OCI-LY7 (cell line): Measurements from ENCODE around the gene TPH2. TPM values are rescaled to one million over a fixed set of nuclear protein-coding genes. Genes with fewer than 3 reads are reported as not detected.

Experiments
- BruUV-seq: library from RNA; stranded (reverse); fragments of 400-500 nt; replicated peaks from 2 replicates; lab custom pipeline; 2021; lab: Mats Ljungman, UMichigan
- CTCF ChIA-PET: fragments of 300-600 bp; sonication (Branson Sonifier 250); formaldehyde crosslinking; loops from one replicate; lab custom pipeline; 2022; ENCODE audit warnings: antibody characterized with exemption; ENCODE audit not compliant: unreplicated experiment; lab: Charles Lee
- POLR2A ChIA-PET: fragments of 300-600 bp; sonication (Branson Sonifier 250); formaldehyde crosslinking; loops from one replicate; lab custom pipeline; 2022; ENCODE audit warnings: antibody characterized with exemption; lab: Charles Lee
- DNase-seq: peaks from one replicate; pipeline ENCODE4 v3.0.0-alpha.2; 2015; ENCODE audit warnings: low spot score
- H2AFZ ChIP-seq: fragments of 200-600 bp; sonication (generic), shearing (Covaris generic); 2 replicates; pipeline ENCODE4 v1.6.1; 2014; ENCODE audit warnings: mild to moderate bottlenecking, antibody characterized with exemption, low read length, moderate library complexity
- H3K27ac ChIP-seq: fragments of 200-600 bp; sonication (generic); 2 replicates; pipeline ENCODE4 v1.5.1; 2014; ENCODE audit warnings: mixed run types, low read depth, mild to moderate bottlenecking, moderate library complexity, low read length, inconsistent platforms; ENCODE audit not compliant: poor library complexity, severe bottlenecking
- H3K36me3 ChIP-seq: fragments of 200-600 bp; sonication (generic); 2 replicates; pipeline ENCODE4 v1.6.1; 2014; ENCODE audit warnings: mild to moderate bottlenecking, antibody characterized with exemption, low read length, moderate library complexity, mixed read lengths; ENCODE audit not compliant: insufficient read depth
- H3K4me1 ChIP-seq: fragments of 200-600 bp; sonication (generic); 2 replicates; pipeline ENCODE4 v1.5.1; 2014; ENCODE audit warnings: mild to moderate bottlenecking, low read length; ENCODE audit not compliant: insufficient read depth, poor library complexity, severe bottlenecking
- H3K4me2 ChIP-seq: fragments of 200-600 bp; sonication (generic); 2 replicates; pipeline ENCODE4 v1.6.1; 2014; ENCODE audit warnings: mild to moderate bottlenecking, low read length
- H3K4me3 ChIP-seq: fragments of 200-600 bp; sonication (generic); 2 replicates; pipeline ENCODE4 v1.5.1; 2014; ENCODE audit warnings: mild to moderate bottlenecking, low read depth, low read length; ENCODE audit not compliant: poor library complexity, severe bottlenecking
- H3K79me2 ChIP-seq: fragments of 200-600 bp; sonication (generic); 2 replicates; pipeline ENCODE4 v1.6.1; 2016; ENCODE audit warnings: low read depth, mild to moderate bottlenecking, low read length, moderate library complexity, mixed read lengths; ENCODE audit not compliant: insufficient read depth
- H3K9me2 ChIP-seq: fragments of 200-600 bp; sonication (generic); 2 replicates; pipeline ENCODE4 v1.6.1; 2016; ENCODE audit warnings: mild to moderate bottlenecking, low read length, mixed read lengths; ENCODE audit not compliant: insufficient read depth
- H3K9me3 ChIP-seq: fragments of 200-600 bp; sonication (generic); 2 replicates; pipeline ENCODE4 v1.6.1; 2014; ENCODE audit warnings: mild to moderate bottlenecking, mixed run types, low read length, mixed read lengths
- H4K20me1 ChIP-seq: fragments of 200-600 bp; sonication (generic); 2 replicates; pipeline ENCODE4 v1.6.1; 2014; ENCODE audit warnings: mild to moderate bottlenecking, antibody characterized with exemption, low read length, moderate library complexity, mixed read lengths; ENCODE audit not compliant: insufficient read depth
- EZH2phosphoT487 ChIP-seq: fragments of 200-600 bp; sonication (generic); IDR thresholded peaks from 2 replicates; pipeline ENCODE4 v1.6.1; 2018; ENCODE audit warnings: low read depth, borderline replicate concordance, mild to moderate bottlenecking, mixed run types, antibody characterized with exemption, low read length, moderate library complexity, mixed read lengths
- intact Hi-C: fragments of 100-400 bp; cut with micrococcal nuclease; formaldehyde crosslinking; loops from one replicate; pipeline ENCODE4 v1.10.0; 2022; ENCODE audit not compliant: unreplicated experiment
- total RNA-seq, 2 experiments: library from RNA; depleted of rRNA in 1 of 2; stranded (reverse); fragments of >200 nt in 1 of 2; shearing (Covaris generic) in 1 of 2; gene quantifications; 2 replicates each; pipeline ENCODE4 v1.2.3, GENCODE V29; 2014 to 2022
- TF ChIP-seq, protein P1 (sequence below): fragments of 200-600 bp; sonication (generic); conservative IDR thresholded peaks from 2 replicates; pipeline ENCODE4 v1.5.1; 2014; ENCODE audit warnings: mild to moderate bottlenecking, antibody characterized with exemption, low read length, moderate library complexity, mixed read lengths

TPH2 gene
- total RNA-seq, 2 experiments from 2014 or later, result not detected

DNA sequence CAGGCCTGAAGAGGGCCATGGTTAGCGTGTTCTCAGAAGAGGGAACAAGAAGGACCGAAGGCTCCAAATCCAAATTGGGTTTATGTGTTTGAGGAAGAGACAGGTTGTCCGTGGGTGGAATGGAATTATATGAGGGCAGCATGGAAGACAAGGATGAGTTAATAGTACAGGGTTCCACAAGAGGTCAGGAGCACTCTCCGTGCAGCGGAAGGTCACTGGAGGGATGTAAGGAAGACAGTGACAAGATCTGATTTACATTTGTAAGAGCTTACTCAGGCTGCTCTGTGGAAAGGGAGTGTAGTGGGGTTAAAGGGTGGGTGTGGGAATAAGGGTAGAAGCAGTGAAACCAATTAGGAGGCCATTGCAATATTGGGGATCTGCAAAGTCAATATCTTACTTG lies 97.0 kb downstream of the TPH2 start:
- Histone ChIP-seq H3K4me1 (no peaks in the 10 kb centered on the region), H3K9me3 (no peaks in the 10 kb centered on the region), H3K27ac (no peak overlapping the region), H3K4me2 (no peak overlapping the region), H2AFZ (no peak overlapping the region), H3K9me2 (no peaks in the 10 kb centered on the region), H3K36me3 (no peaks in the 10 kb centered on the region), H3K4me3 (no peak overlapping the region), H3K79me2 (no peaks in the 10 kb centered on the region), H4K20me1 (no peaks in the 10 kb centered on the region)
- no TSS peak for BruUV-seq
- no peak for DNase-seq
- ChIA-PET POLR2A (interaction anchor here (1.0 kb wide), 1 partner anchor 24 kb away, joined by 3 read pairs; no protein-coding TSS in a partner anchor), CTCF (no interaction called here)
- intact Hi-C loops, result no loop called here
- TF ChIP-seq, protein P1, sequence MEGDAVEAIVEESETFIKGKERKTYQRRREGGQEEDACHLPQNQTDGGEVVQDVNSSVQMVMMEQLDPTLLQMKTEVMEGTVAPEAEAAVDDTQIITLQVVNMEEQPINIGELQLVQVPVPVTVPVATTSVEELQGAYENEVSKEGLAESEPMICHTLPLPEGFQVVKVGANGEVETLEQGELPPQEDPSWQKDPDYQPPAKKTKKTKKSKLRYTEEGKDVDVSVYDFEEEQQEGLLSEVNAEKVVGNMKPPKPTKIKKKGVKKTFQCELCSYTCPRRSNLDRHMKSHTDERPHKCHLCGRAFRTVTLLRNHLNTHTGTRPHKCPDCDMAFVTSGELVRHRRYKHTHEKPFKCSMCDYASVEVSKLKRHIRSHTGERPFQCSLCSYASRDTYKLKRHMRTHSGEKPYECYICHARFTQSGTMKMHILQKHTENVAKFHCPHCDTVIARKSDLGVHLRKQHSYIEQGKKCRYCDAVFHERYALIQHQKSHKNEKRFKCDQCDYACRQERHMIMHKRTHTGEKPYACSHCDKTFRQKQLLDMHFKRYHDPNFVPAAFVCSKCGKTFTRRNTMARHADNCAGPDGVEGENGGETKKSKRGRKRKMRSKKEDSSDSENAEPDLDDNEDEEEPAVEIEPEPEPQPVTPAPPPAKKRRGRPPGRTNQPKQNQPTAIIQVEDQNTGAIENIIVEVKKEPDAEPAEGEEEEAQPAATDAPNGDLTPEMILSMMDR, result no peak
- TF ChIP-seq EZH2phosphoT487, result no peak

GRCh38 chr12:72036393-72036792 lies 97.7 kb downstream of the TPH2 start:
- H3K9me3 ChIP-seq, result no peaks in the 10 kb centered on the region
- H3K4me1 ChIP-seq, result no peaks in the 10 kb centered on the region
- ChIA-PET POLR2A (interaction anchor here (1.0 to 1.4 kb wide), 2 partner anchors 12 to 24 kb away, joined by 3 read pairs; no protein-coding TSS in a partner anchor), CTCF (no interaction called here)
- H3K4me3 ChIP-seq, result no peak overlapping the region
- TF ChIP-seq, protein P1, result no peak
- no peak for TF ChIP-seq EZH2phosphoT487
- intact Hi-C loops, result no loop called here
- BruUV-seq, result no TSS peak
- H3K9me2 ChIP-seq, result no peaks in the 10 kb centered on the region
- H3K27ac ChIP-seq, result no peak overlapping the region
- no peak for DNase-seq
- H2AFZ ChIP-seq, result no peak overlapping the region
- no peaks in the 10 kb centered on the region for H3K79me2 ChIP-seq
- no peaks in the 10 kb centered on the region for H3K36me3 ChIP-seq
- no peaks in the 10 kb centered on the region for H4K20me1 ChIP-seq
- H3K4me2 ChIP-seq, result no peak overlapping the region

DNA sequence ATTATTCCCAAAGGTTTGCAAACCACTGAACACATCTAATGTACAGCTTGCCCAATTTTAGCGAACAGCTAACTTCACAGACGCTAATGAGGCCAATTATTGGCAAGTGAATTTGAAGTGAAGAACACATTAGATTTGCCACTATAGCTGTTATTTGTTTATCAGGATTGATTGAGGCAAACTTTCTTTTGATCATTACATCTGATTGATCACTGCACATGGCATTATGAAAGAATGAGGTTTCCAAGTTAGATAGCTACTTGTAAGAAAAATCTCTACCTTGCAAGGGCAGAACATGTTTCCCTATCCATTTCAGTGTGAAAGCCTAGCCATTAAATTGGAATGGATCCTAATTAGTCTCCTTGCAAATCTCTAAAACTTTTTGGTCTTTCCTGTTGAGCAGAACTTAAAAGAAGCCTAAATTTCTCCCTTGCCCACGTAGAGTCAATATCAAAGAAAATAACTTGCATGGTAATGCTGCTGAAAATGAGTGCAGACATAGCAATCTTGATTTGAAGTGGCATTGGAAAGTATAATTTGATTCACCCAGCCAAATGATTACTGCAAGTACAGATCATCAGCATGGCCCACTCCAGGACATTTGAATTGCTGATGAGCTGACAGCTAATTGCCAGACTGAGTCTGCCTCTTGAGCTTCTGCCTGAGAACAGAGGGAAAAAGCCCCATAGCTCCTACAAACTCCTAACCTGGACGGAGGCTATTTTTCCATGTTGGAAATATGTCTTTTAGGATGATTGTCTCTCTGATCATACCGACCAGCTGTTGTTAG lies 98.6 kb downstream of the TPH2 start:
- no peak for TF ChIP-seq EZH2phosphoT487
- TF ChIP-seq, protein P1, result no peak
- ChIA-PET CTCF (no interaction called here), POLR2A (interaction anchor here (1.4 kb wide), 1 partner anchor 11 kb away, joined by 3 read pairs; no protein-coding TSS in a partner anchor)
- no TSS peak for BruUV-seq
- no peak for DNase-seq
- H4K20me1 ChIP-seq, result no peaks in the 10 kb centered on the region
- no peak overlapping the region for H3K27ac ChIP-seq
- no peaks in the 10 kb centered on the region for H3K36me3 ChIP-seq
- H3K4me3 ChIP-seq, result no peak overlapping the region
- no peaks in the 10 kb centered on the region for H3K9me3 ChIP-seq
- H2AFZ ChIP-seq, result no peak overlapping the region
- no peak overlapping the region for H3K4me2 ChIP-seq
- intact Hi-C loops, result no loop called here
- H3K9me2 ChIP-seq, result no peaks in the 10 kb centered on the region
- no peaks in the 10 kb centered on the region for H3K4me1 ChIP-seq
- no peaks in the 10 kb centered on the region for H3K79me2 ChIP-seq
